ENCODE measurements around the gene SCUBE3.

Gene SCUBE3

GRCh38 chr6:35214869-35215664 is 1.3 kb downstream of the SCUBE3 start:
- DNase-seq, result no peak

GRCh38 chr6:35215665-35216411 is 2.1 kb downstream of the SCUBE3 start:
- DNase-seq, result no peak

DNA sequence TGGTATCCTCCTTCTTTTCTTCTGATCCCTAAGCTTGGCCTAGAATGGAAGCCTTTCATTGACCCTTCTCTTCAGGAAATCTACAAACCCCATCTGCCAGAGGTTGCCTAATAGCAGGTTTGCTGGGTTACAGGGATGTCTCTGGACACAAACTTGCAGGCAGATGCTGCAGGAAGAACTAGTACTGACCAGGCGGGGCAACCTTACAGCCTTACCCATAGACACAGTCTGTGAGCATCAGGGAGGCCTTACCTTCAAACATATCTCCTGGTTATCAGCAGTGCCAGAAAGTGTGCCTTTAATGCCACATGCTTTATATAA is 2.6 kb downstream of the SCUBE3 start:
- no peak for DNase-seq

- DNase-seq, result no peak
Measured at GRCh38 chr6:35216851-35217811, 3.4 kb downstream of the SCUBE3 start.

- no peak for DNase-seq
Measured at GRCh38 chr6:35218021-35218420, 4.3 kb downstream of the SCUBE3 start.

DNA sequence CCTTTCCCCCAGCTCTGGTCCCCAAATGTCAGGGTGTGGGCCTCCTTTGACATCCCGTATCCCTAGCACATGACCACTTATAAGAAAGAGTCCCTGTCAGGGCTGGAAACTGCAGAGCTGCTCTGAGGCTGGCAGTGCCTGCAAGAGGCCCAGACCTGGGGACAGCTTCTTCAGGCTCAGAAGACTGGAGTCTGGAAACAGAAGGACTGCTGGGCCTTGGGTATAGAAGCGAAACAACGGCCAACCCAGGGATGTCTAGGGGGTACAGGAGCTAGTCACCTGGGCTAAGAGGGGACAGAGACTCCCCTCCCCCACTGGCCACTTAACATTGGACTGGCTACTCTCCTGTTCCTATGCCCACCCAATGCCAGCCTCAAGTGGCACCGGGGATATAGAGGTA is 4.7 kb downstream of the SCUBE3 start:
- DNase-seq, result no peak

- DNase-seq, result no peak
Measured at GRCh38 chr6:35219683-35220326, 6.0 kb downstream of the SCUBE3 start.

- DNase-seq, result no peak
Measured at GRCh38 chr6:35220711-35221110, 7.0 kb downstream of the SCUBE3 start.

- DNase-seq, result no peak
Measured at GRCh38 chr6:35223396-35223795, 9.6 kb downstream of the SCUBE3 start.

DNA sequence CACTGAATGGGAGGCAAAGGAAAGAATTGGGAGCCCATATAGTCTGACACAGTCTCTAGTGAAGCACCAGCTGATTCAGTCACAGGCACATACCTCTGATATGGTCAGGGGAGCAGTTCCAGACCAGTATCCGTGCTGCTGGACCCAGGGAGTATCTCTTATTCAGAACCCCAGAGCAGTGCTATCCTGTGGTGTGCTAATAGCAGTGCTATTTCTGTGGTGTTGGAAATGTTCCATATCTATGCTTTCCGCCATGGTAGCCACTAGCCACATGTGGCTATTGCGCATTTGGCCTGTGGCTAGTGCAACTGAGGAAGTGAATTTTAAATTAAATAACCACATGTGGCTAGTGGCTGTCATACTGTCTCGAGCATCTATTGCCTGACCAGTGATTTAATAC is 11.0 kb downstream of the SCUBE3 start:
- no peak for DNase-seq

GRCh38 chr6:35228481-35228880 is 14.7 kb downstream of the SCUBE3 start:
- DNase-seq, result no peak

DNA sequence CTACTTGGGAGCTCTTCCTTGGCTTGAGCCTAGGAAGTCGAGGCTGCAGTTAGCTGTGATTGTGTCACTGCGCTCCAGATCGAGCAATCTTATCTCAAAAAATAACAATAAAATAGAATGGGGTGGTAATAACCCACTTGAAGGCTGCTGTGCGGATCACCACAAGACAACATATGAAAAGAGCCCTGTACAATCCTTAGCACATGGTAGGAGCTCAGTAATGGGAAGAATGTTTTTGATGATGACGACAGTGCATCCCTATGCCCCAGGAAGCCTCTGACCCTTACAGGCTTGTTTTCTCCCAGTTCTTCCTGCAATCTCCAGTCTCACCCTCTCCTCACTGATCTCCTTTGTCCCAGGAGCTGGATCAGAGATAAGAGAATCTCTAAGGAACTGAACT is 15.5 kb downstream of the SCUBE3 start:
- DNase-seq, result no peak

GRCh38 chr6:35230498-35230897 is 16.7 kb downstream of the SCUBE3 start:
- no peak for DNase-seq

DNA sequence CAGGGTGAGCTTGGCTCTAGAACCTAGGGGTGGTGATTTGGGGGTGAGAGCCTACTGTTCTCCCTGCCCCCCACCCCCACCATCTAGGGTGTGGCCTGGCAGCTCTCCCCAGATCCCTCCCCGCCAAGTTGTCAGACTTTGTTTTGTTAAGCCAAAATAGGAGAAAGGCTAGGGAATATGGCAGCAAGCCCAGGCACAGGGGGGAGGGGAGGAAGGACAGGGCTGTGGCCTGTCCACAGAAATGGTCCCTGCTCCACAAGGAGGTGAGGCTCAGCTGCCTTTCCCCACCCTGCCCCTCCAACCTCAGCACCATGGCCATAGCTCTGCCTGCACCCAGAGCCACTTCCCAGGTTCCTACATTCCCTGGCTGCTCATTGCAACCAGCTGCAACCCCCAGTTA is 17.2 kb downstream of the SCUBE3 start:
- DNase-seq, result no peak

- no peak for DNase-seq
Measured at GRCh38 chr6:35231563-35231962, 17.8 kb downstream of the SCUBE3 start.

- no peak for DNase-seq
Measured at GRCh38 chr6:35234901-35235300, 21.1 kb downstream of the SCUBE3 start.

DNA sequence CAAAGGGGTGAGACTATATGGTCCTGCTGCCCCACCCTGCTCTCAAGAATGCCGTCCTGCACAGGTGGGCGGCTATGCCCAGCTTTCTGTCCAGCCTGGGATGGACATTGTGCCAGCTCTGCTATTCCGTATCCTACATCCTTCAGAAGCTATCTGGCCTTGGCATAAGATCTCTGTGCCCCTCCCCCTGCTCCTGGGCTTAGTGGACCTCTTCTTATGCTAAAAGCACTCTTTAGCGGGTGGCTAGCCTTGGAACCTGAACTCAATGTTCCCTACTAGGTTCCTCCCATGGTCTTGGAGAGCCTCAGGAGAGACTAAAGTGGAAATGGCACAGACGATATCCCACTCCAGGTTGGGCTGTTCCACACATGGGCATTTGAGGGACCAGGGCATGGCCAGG is 22.5 kb downstream of the SCUBE3 start:
- DNase-seq, result no peak

DNA sequence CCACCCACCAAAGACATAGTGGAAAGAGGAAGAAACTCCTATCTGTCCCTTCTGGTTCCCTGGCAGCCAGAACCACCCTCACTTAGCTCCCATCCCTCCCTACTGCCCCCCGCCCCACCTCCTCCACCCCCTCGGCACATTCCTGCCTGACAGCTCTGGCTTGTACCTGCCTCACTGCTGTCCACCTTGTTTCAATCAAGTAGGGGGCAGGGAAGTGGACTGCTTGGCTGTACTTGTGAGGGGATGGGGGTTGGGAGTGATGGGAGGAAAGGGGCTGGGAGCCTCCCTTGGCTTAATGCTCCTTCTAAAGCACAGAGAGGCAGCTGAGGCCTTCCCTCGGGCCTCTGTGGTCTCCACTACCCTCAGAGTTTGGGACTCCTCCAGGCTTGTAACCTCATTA is 23.7 kb downstream of the SCUBE3 start:
- no peak for DNase-seq

DNA sequence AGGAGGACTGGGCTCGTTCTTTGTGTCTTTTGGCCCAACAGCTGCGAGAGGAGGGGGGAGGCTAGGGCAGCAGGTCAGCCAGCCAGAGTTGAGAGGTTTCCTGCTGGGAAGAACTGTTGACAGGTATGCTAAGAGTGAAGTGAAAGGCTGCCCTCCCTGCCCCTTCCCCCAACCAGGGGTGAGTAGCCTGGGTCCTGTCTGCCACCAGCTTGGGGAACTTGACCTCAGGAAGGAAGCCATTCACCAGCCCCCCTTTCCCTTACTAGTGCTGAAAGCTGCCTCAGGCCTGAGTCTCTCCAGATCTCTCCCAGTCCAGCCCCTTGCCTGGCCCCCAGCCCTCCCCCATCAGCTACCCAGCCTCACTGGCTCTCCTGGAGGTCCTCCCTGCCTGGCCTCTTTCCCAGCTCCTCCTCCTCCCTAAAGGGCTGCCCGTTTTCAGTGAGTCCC is 25.1 kb downstream of the SCUBE3 start:
- no peak for DNase-seq

GRCh38 chr6:35239581-35239980 is 25.8 kb downstream of the SCUBE3 start:
- no peak for DNase-seq

DNA sequence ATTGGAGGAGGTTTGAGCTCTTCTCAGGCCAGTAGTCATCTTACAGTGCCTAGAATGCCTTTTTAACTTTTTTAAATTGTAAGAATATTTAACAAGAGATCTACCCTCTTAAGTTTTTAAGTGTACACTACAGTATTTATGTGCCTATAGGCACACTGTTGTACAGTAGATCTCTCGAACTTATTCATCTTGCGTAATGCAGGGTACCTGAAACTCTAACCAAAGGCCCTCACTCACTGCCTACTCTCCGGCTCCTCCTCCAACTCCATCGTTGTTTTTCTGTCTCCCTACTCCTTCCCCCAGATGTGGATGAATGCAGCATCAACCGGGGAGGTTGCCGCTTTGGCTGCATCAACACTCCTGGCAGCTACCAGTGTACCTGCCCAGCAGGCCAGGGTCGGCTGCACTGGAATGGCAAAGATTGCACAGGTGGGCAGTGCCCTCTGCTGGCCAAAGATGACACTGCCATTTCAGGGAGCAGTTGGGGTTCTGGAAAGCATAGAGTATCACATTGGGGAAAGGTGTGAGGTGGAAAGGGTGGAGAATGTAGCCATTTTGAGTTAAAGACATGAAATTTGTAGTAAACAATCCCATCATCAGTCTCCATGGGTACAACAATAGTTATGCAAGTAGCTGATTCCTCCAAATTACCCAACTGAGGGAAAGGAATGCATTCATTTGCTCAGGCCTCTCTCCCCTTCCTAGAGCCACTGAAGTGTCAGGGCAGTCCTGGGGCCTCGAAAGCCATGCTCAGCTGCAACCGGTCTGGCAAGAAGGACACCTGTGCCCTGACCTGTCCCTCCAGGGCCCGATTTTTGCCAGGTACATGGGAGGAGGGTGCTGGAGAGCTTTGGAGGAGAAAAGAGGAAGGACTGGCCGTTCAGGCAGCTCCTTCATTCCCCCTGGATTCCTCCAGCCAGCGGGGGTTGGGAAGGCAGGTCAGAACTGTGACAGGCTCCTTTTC is 27.4 kb downstream of the SCUBE3 start:
- DNase-seq, result peak; percentile 10

- DNase-seq, result no peak
Measured at GRCh38 chr6:35242486-35242885, 28.7 kb downstream of the SCUBE3 start.

Measured in NCI-H1694 treated with DMSO at 0.1 percent for 48 hours (cell line).